Body of pancreas (tissue), 4 donors: ENCODE measurements around the gene ENAH.

Experiments
- POLR2A ChIP-seq, 3 donors: fragments of 450-650 bp; IDR thresholded peaks; one replicate each; pipeline ENCODE4 v1.6.1; 2016; ENCODE audit warnings: antibody characterized with exemption in 3 of 3, mild to moderate bottlenecking in 2 of 3
- TF ChIP-seq, protein P1 (sequence below), 7 experiments: fragments of 450-650 bp in 4 of 7; fragments of 200-600 bp in 3 of 7; sonication (generic) in 3 of 7; IDR thresholded peaks; one replicate each; pipeline ENCODE4 v1.5.1; 2016 to 2019; ENCODE audit warnings: antibody characterized with exemption in 7 of 7

- TF ChIP-seq, protein P1, sequence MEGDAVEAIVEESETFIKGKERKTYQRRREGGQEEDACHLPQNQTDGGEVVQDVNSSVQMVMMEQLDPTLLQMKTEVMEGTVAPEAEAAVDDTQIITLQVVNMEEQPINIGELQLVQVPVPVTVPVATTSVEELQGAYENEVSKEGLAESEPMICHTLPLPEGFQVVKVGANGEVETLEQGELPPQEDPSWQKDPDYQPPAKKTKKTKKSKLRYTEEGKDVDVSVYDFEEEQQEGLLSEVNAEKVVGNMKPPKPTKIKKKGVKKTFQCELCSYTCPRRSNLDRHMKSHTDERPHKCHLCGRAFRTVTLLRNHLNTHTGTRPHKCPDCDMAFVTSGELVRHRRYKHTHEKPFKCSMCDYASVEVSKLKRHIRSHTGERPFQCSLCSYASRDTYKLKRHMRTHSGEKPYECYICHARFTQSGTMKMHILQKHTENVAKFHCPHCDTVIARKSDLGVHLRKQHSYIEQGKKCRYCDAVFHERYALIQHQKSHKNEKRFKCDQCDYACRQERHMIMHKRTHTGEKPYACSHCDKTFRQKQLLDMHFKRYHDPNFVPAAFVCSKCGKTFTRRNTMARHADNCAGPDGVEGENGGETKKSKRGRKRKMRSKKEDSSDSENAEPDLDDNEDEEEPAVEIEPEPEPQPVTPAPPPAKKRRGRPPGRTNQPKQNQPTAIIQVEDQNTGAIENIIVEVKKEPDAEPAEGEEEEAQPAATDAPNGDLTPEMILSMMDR (IDR thresholded peaks at IDR 0.05), result peak; percentile 24 to 74 (median 68)
- no peak for TF ChIP-seq POLR2A (IDR thresholded peaks at IDR 0.05)
Measured at GRCh38 chr1:225441314-225442122, 211.4 kb downstream of the ENAH start.
